DOHH2 (cell line): Measurements from ENCODE around the gene WDR75.

ENCODE experiments used
- H3F3A ChIP-seq: fragments of 200-600 bp; sonication (generic), shearing (Covaris generic); 2 replicates; pipeline ENCODE4 v1.6.0; 2016; ENCODE audit warnings: antibody characterized with exemption, mild to moderate bottlenecking; ENCODE audit not compliant: control insufficient read depth, insufficient read depth
- H3K27ac ChIP-seq: fragments of 200-600 bp; sonication (generic); 2 replicates; pipeline ENCODE4 v1.5.1; 2014; ENCODE audit warnings: low read depth, mild to moderate bottlenecking, low read length, moderate library complexity
- H3K27me3 ChIP-seq: fragments of 200-600 bp; sonication (generic); 2 replicates; pipeline ENCODE4 v1.6.1; 2014; ENCODE audit warnings: mild to moderate bottlenecking, low read length, mixed read lengths; ENCODE audit not compliant: control insufficient read depth
- H3K36me3 ChIP-seq: fragments of 200-600 bp; sonication (generic); 2 replicates; pipeline ENCODE4 v1.6.1; 2014; ENCODE audit warnings: mild to moderate bottlenecking, low read length, moderate library complexity, mixed read lengths; ENCODE audit not compliant: control insufficient read depth
- H3K4me1 ChIP-seq: fragments of 200-600 bp; sonication (generic); 2 replicates; pipeline ENCODE4 v1.6.1; 2014; ENCODE audit warnings: mild to moderate bottlenecking, low read length, mixed read lengths; ENCODE audit not compliant: control insufficient read depth
- H3K4me2 ChIP-seq: fragments of 200-600 bp; sonication (generic); 2 replicates; pipeline ENCODE4 v1.6.0; 2014; ENCODE audit warnings: mild to moderate bottlenecking, low read length, moderate library complexity
- H3K4me3 ChIP-seq: fragments of 200-600 bp; sonication (generic); 2 replicates; pipeline ENCODE4 v1.5.1; 2014; ENCODE audit warnings: mild to moderate bottlenecking, low read length, mixed read lengths
- H3K79me2 ChIP-seq: fragments of 200-600 bp; sonication (generic); 2 replicates; pipeline ENCODE4 v1.6.1; 2014; ENCODE audit warnings: mild to moderate bottlenecking, low read length, mixed read lengths; ENCODE audit not compliant: control insufficient read depth
- H3K9me2 ChIP-seq: fragments of 200-600 bp; sonication (generic); replicated peaks from 2 replicates; pipeline ENCODE4 v1.6.1; 2014; ENCODE audit warnings: mild to moderate bottlenecking, low read length, mixed read lengths; ENCODE audit not compliant: control insufficient read depth
- H3K9me3 ChIP-seq: fragments of 200-600 bp; sonication (generic); 2 replicates; pipeline ENCODE4 v1.6.1; 2014; ENCODE audit warnings: antibody characterized with exemption, low read length, mixed read lengths; ENCODE audit not compliant: control insufficient read depth, insufficient read depth
- H4K20me1 ChIP-seq: fragments of 200-600 bp; sonication (generic); 2 replicates; pipeline ENCODE4 v1.6.0; 2014; ENCODE audit warnings: low read depth, mild to moderate bottlenecking, antibody characterized with exemption, low read length, moderate library complexity; ENCODE audit not compliant: control insufficient read depth, insufficient read depth
- EZH2phosphoT487 ChIP-seq: fragments of 200-600 bp; sonication (generic); IDR thresholded peaks from 2 replicates; pipeline ENCODE4 v1.6.1; 2017; ENCODE audit warnings: borderline replicate concordance, mild to moderate bottlenecking, antibody characterized with exemption, low read length, moderate library complexity, mixed read lengths
- TF ChIP-seq, protein P1 (sequence below): fragments of 200-600 bp; sonication (generic); IDR thresholded peaks from one replicate; pipeline ENCODE4 v1.5.1; 2014; ENCODE audit warnings: antibody characterized with exemption, mild to moderate bottlenecking, low read depth, low read length; ENCODE audit not compliant: poor library complexity, severe bottlenecking

WDR75 gene

DNA sequence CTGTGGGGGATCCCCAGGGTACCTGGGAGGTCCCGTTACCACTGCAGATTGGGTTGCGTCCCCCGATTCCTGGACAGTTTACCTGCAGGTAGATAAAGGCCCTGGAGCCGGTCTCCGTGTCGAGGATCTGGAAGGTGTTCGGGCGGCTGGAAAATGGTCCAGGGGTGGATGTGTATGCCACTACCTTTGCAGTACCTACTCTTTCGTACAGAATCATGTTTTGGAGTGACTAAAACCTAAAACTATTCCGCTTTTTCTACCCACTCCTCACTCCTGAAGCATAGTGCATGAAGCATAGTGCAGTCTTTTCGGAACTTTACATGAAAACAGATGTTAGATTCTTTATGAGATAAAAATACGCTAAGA lies 418 bp downstream of the WDR75 start:
- TF ChIP-seq, protein P1, sequence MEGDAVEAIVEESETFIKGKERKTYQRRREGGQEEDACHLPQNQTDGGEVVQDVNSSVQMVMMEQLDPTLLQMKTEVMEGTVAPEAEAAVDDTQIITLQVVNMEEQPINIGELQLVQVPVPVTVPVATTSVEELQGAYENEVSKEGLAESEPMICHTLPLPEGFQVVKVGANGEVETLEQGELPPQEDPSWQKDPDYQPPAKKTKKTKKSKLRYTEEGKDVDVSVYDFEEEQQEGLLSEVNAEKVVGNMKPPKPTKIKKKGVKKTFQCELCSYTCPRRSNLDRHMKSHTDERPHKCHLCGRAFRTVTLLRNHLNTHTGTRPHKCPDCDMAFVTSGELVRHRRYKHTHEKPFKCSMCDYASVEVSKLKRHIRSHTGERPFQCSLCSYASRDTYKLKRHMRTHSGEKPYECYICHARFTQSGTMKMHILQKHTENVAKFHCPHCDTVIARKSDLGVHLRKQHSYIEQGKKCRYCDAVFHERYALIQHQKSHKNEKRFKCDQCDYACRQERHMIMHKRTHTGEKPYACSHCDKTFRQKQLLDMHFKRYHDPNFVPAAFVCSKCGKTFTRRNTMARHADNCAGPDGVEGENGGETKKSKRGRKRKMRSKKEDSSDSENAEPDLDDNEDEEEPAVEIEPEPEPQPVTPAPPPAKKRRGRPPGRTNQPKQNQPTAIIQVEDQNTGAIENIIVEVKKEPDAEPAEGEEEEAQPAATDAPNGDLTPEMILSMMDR = no peak
- no peak for TF ChIP-seq EZH2phosphoT487
- H4K20me1 ChIP-seq = peaks cover 4% of the 10 kb centered on the region; the same call in 1 of the 2 replicates
- H3K79me2 ChIP-seq = peaks cover 55% of the 10 kb centered on the region

DNA sequence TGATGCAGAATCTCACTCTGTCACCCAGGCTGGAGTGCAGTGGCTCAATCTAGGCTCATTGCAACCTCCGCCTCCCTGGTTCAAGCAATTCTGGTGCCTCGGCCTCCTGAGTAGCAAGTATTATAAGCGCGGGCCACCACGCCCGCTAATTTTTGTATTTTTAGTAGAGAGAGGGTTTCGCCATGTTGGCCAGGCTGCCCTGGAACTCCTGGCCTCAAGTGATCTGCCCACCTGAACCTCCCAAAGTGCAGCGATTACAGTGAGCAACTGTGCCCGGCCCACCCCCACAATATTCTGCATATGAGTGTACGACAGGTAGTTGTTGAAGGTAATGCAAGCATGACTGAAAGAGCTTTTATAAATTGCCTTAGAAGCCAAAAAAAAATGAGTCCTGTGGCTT lies 1.2 kb downstream of the WDR75 start:
- Histone ChIP-seq H3K9me2 (no peaks in the 10 kb centered on the region), H3K4me2 (peak overlapping the region; percentile 81), H3K4me1 (peaks cover 24% of the 10 kb centered on the region), H4K20me1 (peaks cover 4% of the 10 kb centered on the region; the same call in 1 of the 2 replicates), H3F3A (no peaks in the 10 kb centered on the region), H3K79me2 (peaks cover 62% of the 10 kb centered on the region), H3K36me3 (peaks cover 52% of the 10 kb centered on the region), H3K9me3 (no peaks in the 10 kb centered on the region), H3K4me3 (peak overlapping the region; percentile 86), H3K27me3 (no peaks in the 10 kb centered on the region), H3K27ac (no peak overlapping the region)
- TF ChIP-seq, protein P1 = no peak
- no peak for TF ChIP-seq EZH2phosphoT487

More for the DNA sequence above, 418 bp downstream of the WDR75 start:
- no peaks in the 10 kb centered on the region for H3K9me3 ChIP-seq
- H3K4me1 ChIP-seq = peaks cover 24% of the 10 kb centered on the region
- H3K36me3 ChIP-seq = peaks cover 44% of the 10 kb centered on the region
- H3K27ac ChIP-seq = peak overlapping the region; percentile 48
- H3K27me3 ChIP-seq = no peaks in the 10 kb centered on the region
- H3K9me2 ChIP-seq = no peaks in the 10 kb centered on the region
- peak overlapping the region; percentile 86 for H3K4me3 ChIP-seq
- peak overlapping the region; percentile 81 for H3K4me2 ChIP-seq
- H3F3A ChIP-seq = no peaks in the 10 kb centered on the region

DNA sequence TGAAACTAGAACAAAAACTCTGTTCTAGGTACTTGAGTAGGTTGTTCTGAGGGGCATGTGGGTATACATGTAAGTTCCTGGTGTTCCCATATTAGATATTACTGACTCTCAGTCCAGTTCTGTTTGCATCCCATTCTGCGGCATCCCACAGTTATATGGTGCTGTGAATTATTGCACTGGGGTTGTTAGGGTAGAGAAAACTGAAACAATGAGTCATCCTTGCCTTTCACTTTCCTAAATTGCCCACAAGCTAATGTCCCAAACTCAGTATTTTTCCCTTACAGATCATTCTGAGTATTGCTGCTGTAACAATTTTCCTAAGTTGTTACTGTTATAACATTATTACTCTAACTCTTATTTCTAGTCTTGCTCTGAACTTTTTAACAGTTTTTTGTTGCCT lies 3.0 kb downstream of the WDR75 start:
- Histone ChIP-seq H3K4me2 (no peak overlapping the region), H4K20me1 (peaks cover 4% of the 10 kb centered on the region; the same call in 1 of the 2 replicates)
- TF ChIP-seq, protein P1 = no peak

More for the DNA sequence above, 3.0 kb downstream of the WDR75 start:
- peaks cover 70% of the 10 kb centered on the region for H3K36me3 ChIP-seq
- H3K27me3 ChIP-seq = no peaks in the 10 kb centered on the region
- H3K9me3 ChIP-seq = no peaks in the 10 kb centered on the region
- no peaks in the 10 kb centered on the region for H3K9me2 ChIP-seq
- H3K4me1 ChIP-seq = peaks cover 21% of the 10 kb centered on the region
- H3K27ac ChIP-seq = no peak overlapping the region
- peaks cover 77% of the 10 kb centered on the region for H3K79me2 ChIP-seq
- H3F3A ChIP-seq = no peaks in the 10 kb centered on the region
- no peak overlapping the region for H3K4me3 ChIP-seq
